ENCODE measurements around the gene H3-3A. TPM values are rescaled to one million over a fixed set of nuclear protein-coding genes. Genes with fewer than 3 reads are reported as not detected.
A peak's percentile ranks its signal among the peaks of the same experiment; 100 is the strongest.

Gene H3-3A
- total RNA-seq: 100 to 1,000 TPM; 148 to 453 (median 419) TPM

- ATAC-seq (ENCODE audit: low FRiP score in 2 of 2) (peak; percentile 96 to 98), DNase-seq (peak; percentile 96 to 100)
- 1% methylated on average over 30 to 52 of the region's 78 CpGs for WGBS, 2 donors
- peaks cover 0 to 31% (median 14%) of the 10 kb centered on the region in 4 donors for H3K36me3 ChIP-seq
- TF ChIP-seq POLR2AphosphoS5 (IDR thresholded peaks at IDR 0.05) (peak; percentile 96 to 99), EP300 (IDR thresholded peaks at IDR 0.05) (peak in 1 of 4 donors; percentile 20), POLR2A (IDR thresholded peaks at IDR 0.05) (peak in 3 of 4 donors; percentile 95 to 99 (median 97)), CTCF (IDR thresholded peaks at IDR 0.05) (peak in 4 of 6 experiments; percentile 20 to 41 (median 30))
- H3K27ac ChIP-seq: peak within 1 kb of the TSS; percentile 99 to 100 (median 100)
- no peaks in the 10 kb centered on the region for H3K27me3 ChIP-seq
- H3K4me1 ChIP-seq: peaks cover 34 to 51% (median 39%) of the 10 kb centered on the region in 4 donors
- H3K9me3 ChIP-seq: no peaks in the 10 kb centered on the region
- peak within 1 kb of the TSS; percentile 76 to 87 (median 78) for H3K4me3 ChIP-seq
Measured at GRCh38 chr1:226062558-226063223, at the start of gene H3-3A. Gene H3-3A, plus strand, starts transcription at chr1:226062716. Its CDS starts 1,636 bp downstream, at chr1:226064352.

- no peak overlapping the region for H3K4me3 ChIP-seq
- no peaks in the 10 kb centered on the region for H3K27me3 ChIP-seq
- DNase-seq: no peak
- H3K4me1 ChIP-seq: no peaks in the 10 kb centered on the region
- WGBS, 2 donors: 55 to 56% methylated on average over 6 of the region's 6 CpGs
- H3K27ac ChIP-seq: no peak overlapping the region
- TF ChIP-seq POLR2A (IDR thresholded peaks at IDR 0.05) (no peak), CTCF (IDR thresholded peaks at IDR 0.05) (no peak), POLR2AphosphoS5 (IDR thresholded peaks at IDR 0.05) (no peak), EP300 (IDR thresholded peaks at IDR 0.05) (no peak)
- H3K36me3 ChIP-seq: no peaks in the 10 kb centered on the region
- ATAC-seq (ENCODE audit: low FRiP score in 2 of 2): no peak
- H3K9me3 ChIP-seq: no peaks in the 10 kb centered on the region
Measured at GRCh38 chr1:226017070-226017469, 45.4 kb upstream of the H3-3A start.

GRCh38 chr1:226019572-226019971 is 42.9 kb upstream of the H3-3A start:
- no peaks in the 10 kb centered on the region for H3K27me3 ChIP-seq
- H3K9me3 ChIP-seq: no peaks in the 10 kb centered on the region
- TF ChIP-seq CTCF (IDR thresholded peaks at IDR 0.05) (no peak), EP300 (IDR thresholded peaks at IDR 0.05) (no peak), POLR2A (IDR thresholded peaks at IDR 0.05) (no peak), POLR2AphosphoS5 (IDR thresholded peaks at IDR 0.05) (no peak)
- no peak overlapping the region for H3K27ac ChIP-seq
- no peaks in the 10 kb centered on the region for H3K4me1 ChIP-seq
- DNase-seq (no peak), ATAC-seq (ENCODE audit: low FRiP score in 2 of 2) (no peak)
- WGBS, 2 donors: 90 to 100% methylated on average over 1 of the region's 1 CpG
- H3K4me3 ChIP-seq: no peak overlapping the region
- no peaks in the 10 kb centered on the region for H3K36me3 ChIP-seq

- 50 to 60% methylated on average over 3 of the region's 3 CpGs for WGBS, 2 donors
- DNase-seq (no peak), ATAC-seq (ENCODE audit: low FRiP score in 2 of 2) (no peak)
- Histone ChIP-seq H3K27me3 (no peaks in the 10 kb centered on the region), H3K4me1 (no peaks in the 10 kb centered on the region), H3K27ac (no peak overlapping the region), H3K4me3 (no peak overlapping the region), H3K36me3 (no peaks in the 10 kb centered on the region), H3K9me3 (no peaks in the 10 kb centered on the region)
- no peak for TF ChIP-seq EP300 (IDR thresholded peaks at IDR 0.05)
- no peak for TF ChIP-seq CTCF (IDR thresholded peaks at IDR 0.05)
- no peak for TF ChIP-seq POLR2AphosphoS5 (IDR thresholded peaks at IDR 0.05)
- no peak for TF ChIP-seq POLR2A (IDR thresholded peaks at IDR 0.05)
Measured at GRCh38 chr1:226021401-226021800, 41.1 kb upstream of the H3-3A start.

GRCh38 chr1:226021801-226022200 is 40.7 kb upstream of the H3-3A start:
- Histone ChIP-seq H3K9me3 (no peaks in the 10 kb centered on the region), H3K4me1 (no peaks in the 10 kb centered on the region), H3K27me3 (no peaks in the 10 kb centered on the region), H3K27ac (no peak overlapping the region), H3K36me3 (no peaks in the 10 kb centered on the region), H3K4me3 (no peak overlapping the region)
- TF ChIP-seq EP300 (IDR thresholded peaks at IDR 0.05) (no peak), POLR2AphosphoS5 (IDR thresholded peaks at IDR 0.05) (no peak)
- no peak for ATAC-seq (ENCODE audit: low FRiP score in 2 of 2)
- DNase-seq: no peak
- WGBS, 2 donors: 17 to 66% methylated on average over 2 of the region's 2 CpGs

Measured in upper lobe of left lung (tissue), 6 donors.